ENCODE results near the gene SLC1A3.
A peak's percentile ranks its signal among the peaks of the same experiment; 100 is the strongest.

SLC1A3 gene

GRCh38 chr5:36607838-36608783 is 1.7 kb downstream of the SLC1A3 start:
- no peak overlapping the region for H3K27ac Mint-ChIP-seq
- peaks cover 27% of the 10 kb centered on the region for H3K9me3 Mint-ChIP-seq
- peaks cover 36% of the 10 kb centered on the region for H3K36me3 Mint-ChIP-seq (ENCODE audit: low read depth)
- H3K27me3 Mint-ChIP-seq = no peaks in the 10 kb centered on the region
- no peak overlapping the region for H3K4me3 Mint-ChIP-seq
- intact Hi-C loops (cut with micrococcal nuclease) = loop anchor here (5.0 kb wide), 1 partner anchor 49 kb away; no protein-coding TSS in a partner anchor
- H3K4me1 Mint-ChIP-seq (ENCODE audit: low read depth) = peaks cover 19% of the 10 kb centered on the region

GRCh38 chr5:36610621-36611020 is 4.2 kb downstream of the SLC1A3 start:
- no peaks in the 10 kb centered on the region for H3K27me3 Mint-ChIP-seq
- H3K9me3 Mint-ChIP-seq = peaks cover 27% of the 10 kb centered on the region
- intact Hi-C loops (cut with micrococcal nuclease) = no loop called here
- peaks cover 25% of the 10 kb centered on the region for H3K4me1 Mint-ChIP-seq (ENCODE audit: low read depth)
- H3K27ac Mint-ChIP-seq = no peak overlapping the region
- peaks cover 42% of the 10 kb centered on the region for H3K36me3 Mint-ChIP-seq (ENCODE audit: low read depth)
- no peak overlapping the region for H3K4me3 Mint-ChIP-seq

GRCh38 chr5:36611520-36612274 is 5.3 kb downstream of the SLC1A3 start:
- H3K4me1 Mint-ChIP-seq (ENCODE audit: low read depth) = peaks cover 25% of the 10 kb centered on the region
- H3K27me3 Mint-ChIP-seq = no peaks in the 10 kb centered on the region
- H3K9me3 Mint-ChIP-seq = peaks cover 27% of the 10 kb centered on the region

GRCh38 chr5:36613241-36613640 is 6.8 kb downstream of the SLC1A3 start:
- H3K4me3 Mint-ChIP-seq = no peak overlapping the region
- H3K36me3 Mint-ChIP-seq (ENCODE audit: low read depth) = peaks cover 32% of the 10 kb centered on the region
- peaks cover 22% of the 10 kb centered on the region for H3K4me1 Mint-ChIP-seq (ENCODE audit: low read depth)
- intact Hi-C loops (cut with micrococcal nuclease) = no loop called here
- no peaks in the 10 kb centered on the region for H3K27me3 Mint-ChIP-seq
- H3K27ac Mint-ChIP-seq = no peak overlapping the region
- peaks cover 27% of the 10 kb centered on the region for H3K9me3 Mint-ChIP-seq

More at GRCh38 chr5:36611520-36612274, 5.3 kb downstream of the SLC1A3 start:
- Mint-ChIP-seq H3K27ac (no peak overlapping the region), H3K4me3 (no peak overlapping the region), H3K36me3 (ENCODE audit: low read depth) (peaks cover 35% of the 10 kb centered on the region)
- intact Hi-C loops (cut with micrococcal nuclease) = no loop called here

- Mint-ChIP-seq H3K9me3 (peaks cover 27% of the 10 kb centered on the region), H3K27me3 (no peaks in the 10 kb centered on the region), H3K36me3 (ENCODE audit: low read depth) (peaks cover 32% of the 10 kb centered on the region), H3K27ac (no peak overlapping the region), H3K4me1 (ENCODE audit: low read depth) (peaks cover 19% of the 10 kb centered on the region), H3K4me3 (no peak overlapping the region)
- intact Hi-C loops (cut with micrococcal nuclease) = no loop called here
These were observed 7.6 kb downstream of the SLC1A3 start for GRCh38 chr5:36613771-36614656.

- intact Hi-C loops (cut with micrococcal nuclease) = no loop called here
- Mint-ChIP-seq H3K4me1 (ENCODE audit: low read depth) (peaks cover 19% of the 10 kb centered on the region), H3K4me3 (no peak overlapping the region), H3K36me3 (ENCODE audit: low read depth) (peaks cover 32% of the 10 kb centered on the region), H3K27me3 (no peaks in the 10 kb centered on the region), H3K27ac (no peak overlapping the region), H3K9me3 (peaks cover 27% of the 10 kb centered on the region)
These were observed 8.4 kb downstream of the SLC1A3 start for GRCh38 chr5:36614657-36615308.

- no peaks in the 10 kb centered on the region for H3K36me3 Mint-ChIP-seq (ENCODE audit: low read depth)
- no peaks in the 10 kb centered on the region for H3K27me3 Mint-ChIP-seq
- H3K9me3 Mint-ChIP-seq = no peaks in the 10 kb centered on the region
- H3K4me3 Mint-ChIP-seq = no peak overlapping the region
- intact Hi-C loops (cut with micrococcal nuclease) = no loop called here
- peaks cover 5% of the 10 kb centered on the region for H3K4me1 Mint-ChIP-seq (ENCODE audit: low read depth)
- no peak overlapping the region for H3K27ac Mint-ChIP-seq
These were observed 12.7 kb downstream of the SLC1A3 start for GRCh38 chr5:36619012-36619635.

GRCh38 chr5:36621985-36622384 is 15.6 kb downstream of the SLC1A3 start:
- H3K27ac Mint-ChIP-seq = no peak overlapping the region
- H3K36me3 Mint-ChIP-seq (ENCODE audit: low read depth) = no peaks in the 10 kb centered on the region
- intact Hi-C loops (cut with micrococcal nuclease) = no loop called here
- H3K4me3 Mint-ChIP-seq = no peak overlapping the region
- no peaks in the 10 kb centered on the region for H3K9me3 Mint-ChIP-seq
- no peaks in the 10 kb centered on the region for H3K4me1 Mint-ChIP-seq (ENCODE audit: low read depth)
- H3K27me3 Mint-ChIP-seq = no peaks in the 10 kb centered on the region

- no peaks in the 10 kb centered on the region for H3K36me3 Mint-ChIP-seq (ENCODE audit: low read depth)
- H3K4me3 Mint-ChIP-seq = peak overlapping the region; percentile 23
- intact Hi-C loops (cut with micrococcal nuclease) = no loop called here
- H3K27me3 Mint-ChIP-seq = no peaks in the 10 kb centered on the region
- no peaks in the 10 kb centered on the region for H3K4me1 Mint-ChIP-seq (ENCODE audit: low read depth)
- no peaks in the 10 kb centered on the region for H3K9me3 Mint-ChIP-seq
- H3K27ac Mint-ChIP-seq = no peak overlapping the region
These were observed 17.4 kb downstream of the SLC1A3 start for GRCh38 chr5:36623832-36624231.

- H3K9me3 Mint-ChIP-seq = no peaks in the 10 kb centered on the region
- H3K36me3 Mint-ChIP-seq (ENCODE audit: low read depth) = no peaks in the 10 kb centered on the region
- H3K27ac Mint-ChIP-seq = no peak overlapping the region
- no peak overlapping the region for H3K4me3 Mint-ChIP-seq
- H3K27me3 Mint-ChIP-seq = no peaks in the 10 kb centered on the region
- intact Hi-C loops (cut with micrococcal nuclease) = no loop called here
- no peaks in the 10 kb centered on the region for H3K4me1 Mint-ChIP-seq (ENCODE audit: low read depth)
These were observed 17.9 kb downstream of the SLC1A3 start for GRCh38 chr5:36624277-36624676.

GRCh38 chr5:36628695-36629094 is 22.3 kb downstream of the SLC1A3 start:
- Mint-ChIP-seq H3K4me1 (ENCODE audit: low read depth) (peaks cover 14% of the 10 kb centered on the region), H3K4me3 (no peak overlapping the region), H3K9me3 (no peaks in the 10 kb centered on the region), H3K27ac (no peak overlapping the region), H3K36me3 (ENCODE audit: low read depth) (peaks cover 16% of the 10 kb centered on the region), H3K27me3 (no peaks in the 10 kb centered on the region)
- intact Hi-C loops (cut with micrococcal nuclease) = no loop called here

GRCh38 chr5:36629729-36630128 is 23.3 kb downstream of the SLC1A3 start:
- Mint-ChIP-seq H3K9me3 (no peaks in the 10 kb centered on the region), H3K27me3 (no peaks in the 10 kb centered on the region), H3K4me1 (ENCODE audit: low read depth) (peaks cover 14% of the 10 kb centered on the region), H3K27ac (no peak overlapping the region), H3K4me3 (no peak overlapping the region), H3K36me3 (ENCODE audit: low read depth) (peaks cover 18% of the 10 kb centered on the region)
- intact Hi-C loops (cut with micrococcal nuclease) = no loop called here
